Liver (tissue), 9 donors: Measurements from ENCODE around the gene SEC22C. TPM values are rescaled to one million over a fixed set of nuclear protein-coding genes. Genes with fewer than 3 reads are reported as not detected.

Experiments used
- DNase-seq: peaks from one replicate; pipeline ENCODE4 v3.0.0-alpha.2; 2017; ENCODE audit warnings: low spot score
- H3K27ac ChIP-seq, 2 donors: one replicate each; pipeline ENCODE4 v1.7.0; 2013; ENCODE audit warnings: inconsistent platforms in 2 of 2, low read length in 2 of 2, control low read depth in 1 of 2, low read depth in 1 of 2, mild to moderate bottlenecking in 1 of 2
- H3K27me3 ChIP-seq, 4 donors: one replicate each; pipeline versions ENCODE4 v1.6.1 to v1.7.0; 2013; ENCODE audit warnings: low read length in 3 of 4, inconsistent platforms in 1 of 4, mild to moderate bottlenecking in 1 of 4, moderate library complexity in 1 of 4; ENCODE audit not compliant: control insufficient read depth in 4 of 4, insufficient read depth in 4 of 4
- H3K36me3 ChIP-seq, 4 donors: one replicate each; pipeline versions ENCODE4 v1.6.1 to v1.7.0; 2013; ENCODE audit warnings: low read length in 3 of 4, mild to moderate bottlenecking in 3 of 4, low read depth in 1 of 4, moderate library complexity in 1 of 4; ENCODE audit not compliant: control insufficient read depth in 4 of 4, insufficient read depth in 3 of 4
- H3K4me1 ChIP-seq, 4 donors: one replicate each; pipeline versions ENCODE4 v1.6.1 to v1.7.0; 2013; ENCODE audit warnings: low read length in 3 of 4, mild to moderate bottlenecking in 3 of 4, moderate library complexity in 1 of 4; ENCODE audit not compliant: control insufficient read depth in 4 of 4, insufficient read depth in 4 of 4
- H3K4me3 ChIP-seq, 3 donors: one replicate each; pipeline versions ENCODE4 v1.6.1 to v1.7.0; 2013; ENCODE audit warnings: low read length in 3 of 3, control low read depth in 1 of 3, low read depth in 1 of 3, mild to moderate bottlenecking in 1 of 3
- H3K9ac ChIP-seq, 2 donors: one replicate each; pipeline ENCODE4 v1.7.0; 2013; ENCODE audit warnings: low read length in 2 of 2, mild to moderate bottlenecking in 2 of 2, moderate library complexity in 2 of 2, control low read depth in 1 of 2, low read depth in 1 of 2
- H3K9me3 ChIP-seq, 4 donors: one replicate each; pipeline versions ENCODE4 v1.6.1 to v1.7.0; 2013; ENCODE audit warnings: low read length in 3 of 4; ENCODE audit not compliant: control insufficient read depth in 4 of 4
- EGR1 ChIP-seq, 2 donors: IDR thresholded peaks; 2 replicates each; pipeline ENCODE4 v1.6.1; 2016 to 2018; ENCODE audit warnings: antibody characterized with exemption in 2 of 2, low read depth in 2 of 2
- GABPA ChIP-seq, 2 donors: IDR thresholded peaks in 1 of 2; conservative IDR thresholded peaks in 1 of 2; 2 replicates each; pipeline ENCODE4 v1.6.1; 2016; ENCODE audit warnings: antibody characterized with exemption in 2 of 2, mild to moderate bottlenecking in 1 of 2, moderate library complexity in 1 of 2
- HNF4A ChIP-seq, 2 donors: conservative IDR thresholded peaks; 2 replicates each; pipeline ENCODE4 v1.6.1; 2016; ENCODE audit warnings: antibody characterized with exemption in 2 of 2, mild to moderate bottlenecking in 2 of 2
- HNF4G ChIP-seq: IDR thresholded peaks from 2 replicates; pipeline ENCODE4 v1.6.1; 2016; ENCODE audit warnings: antibody characterized with exemption
- JUND ChIP-seq, 2 donors: IDR thresholded peaks; 2 replicates each; pipeline ENCODE4 v1.6.1; 2016; ENCODE audit warnings: antibody characterized with exemption in 2 of 2
- NR2F2 ChIP-seq: IDR thresholded peaks from 2 replicates; pipeline ENCODE4 v1.6.1; 2016; ENCODE audit warnings: antibody characterized with exemption
- RAD21 ChIP-seq, 2 donors: IDR thresholded peaks; 2 replicates each; pipeline ENCODE4 v1.6.1; 2016; ENCODE audit warnings: antibody characterized with exemption in 2 of 2, mild to moderate bottlenecking in 2 of 2
- YY1 ChIP-seq: IDR thresholded peaks from 2 replicates; pipeline ENCODE4 v1.6.1; 2016; ENCODE audit warnings: antibody characterized with exemption, mild to moderate bottlenecking
- WGBS: extraction: QIAGEN DNeasy Blood & Tissue Kit; methylation state at CpG from one replicate; pipeline ENCODE4 v1.1.7; 2013; 5-methylcytosine and 5-hydroxymethylcytosine counted together
- polyA plus RNA-seq, 2 donors: library from polyadenylated mRNA; stranded (reverse) in 1 of 2; unstranded in 1 of 2; fragments of 200-250 nt in 1 of 2; fragments of >200 nt in 1 of 2; fragmentation: Nextera tagmentation in 1 of 2; extraction: Ambion mirVana in 1 of 2; gene quantifications; one replicate each; pipeline versions ENCODE4 v1.2.1 to v1.2.3, GENCODE V29; 2013 to 2015
- total RNA-seq, 2 donors: library from RNA; depleted of rRNA; stranded (reverse); fragments of >200 nt; gene quantifications; one replicate each; pipeline ENCODE4 v1.2.3, GENCODE V29; 2014
- TF ChIP-seq, protein P1 (sequence below): IDR thresholded peaks from 2 replicates; pipeline ENCODE4 v1.6.1; 2016; ENCODE audit warnings: antibody characterized with exemption
- TF ChIP-seq, protein P2 (sequence below): IDR thresholded peaks from 2 replicates; pipeline ENCODE4 v1.6.1; 2016; ENCODE audit warnings: antibody characterized with exemption, mild to moderate bottlenecking
- TF ChIP-seq, protein P3 (sequence below): IDR thresholded peaks from 2 replicates; pipeline ENCODE4 v1.6.1; 2016; ENCODE audit warnings: antibody characterized with exemption
- TF ChIP-seq, protein P4 (sequence below): fragments of 150-350 bp; IDR thresholded peaks from 2 replicates; pipeline ENCODE4 v1.5.1; 2017; ENCODE audit warnings: improper control_type of control experiment, low read depth, low read length; ENCODE audit not compliant: missing input control
- TF ChIP-seq, protein P5 (sequence below): IDR thresholded peaks from 2 replicates; pipeline ENCODE4 v1.6.1; 2016; ENCODE audit warnings: antibody characterized with exemption
- donor health status: healthy.
- donor health status: healthy.
- donor health status: healthy.
- donor health status: healthy.
- donor health status: healthy.

The SEC22C gene
- total and polyA plus RNA-seq, 4 donors, result 14.5 to 48.5 (median 17.8) TPM

DNA sequence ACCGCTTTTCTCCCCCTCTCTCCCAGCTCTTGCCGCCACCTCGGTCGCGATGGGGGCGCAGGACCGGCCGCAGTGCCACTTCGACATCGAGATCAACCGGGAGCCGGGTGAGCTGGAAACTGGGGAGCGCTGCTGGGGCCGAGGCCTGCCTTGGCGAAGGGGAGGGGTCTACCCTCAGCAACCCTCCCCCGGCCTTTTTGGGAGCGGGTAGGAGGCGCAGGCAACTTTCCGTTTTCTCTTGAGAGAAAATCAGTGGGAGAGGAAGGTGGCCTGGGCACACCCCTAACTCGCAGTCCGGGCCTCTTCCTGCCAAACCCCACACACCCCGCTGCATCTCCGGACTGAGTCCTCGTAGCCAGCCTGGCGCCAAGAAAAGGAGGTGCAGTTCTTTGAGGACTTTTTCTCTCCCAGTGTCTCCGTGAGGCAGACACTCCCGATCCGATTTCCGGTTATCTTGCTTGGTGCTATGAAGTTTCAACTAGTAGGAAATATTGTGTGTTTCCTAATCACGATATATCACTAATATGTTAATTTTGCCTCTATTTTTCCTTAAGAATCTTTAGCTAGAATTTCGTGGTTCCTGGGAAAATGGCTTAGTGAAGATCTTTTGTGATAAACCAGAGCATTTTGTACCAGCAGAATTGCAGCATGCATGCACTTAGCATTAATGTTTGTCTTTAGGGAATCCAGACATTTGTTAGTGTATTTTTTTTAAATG, 19.4 kb upstream of the SEC22C start:
- H3K27me3 ChIP-seq, result no peaks in the 10 kb centered on the region
- H3K4me1 ChIP-seq, result peaks cover 2 to 31% (median 22%) of the 10 kb centered on the region in 4 donors
- no peak for DNase-seq
- H3K36me3 ChIP-seq, result no peaks in the 10 kb centered on the region
- peak overlapping the region; percentile 91 to 99 for H3K27ac ChIP-seq
- H3K9me3 ChIP-seq, result no peaks in the 10 kb centered on the region
- under 1% methylated on average over 31 of the region's 31 CpGs for WGBS
- TF ChIP-seq, protein P1, sequence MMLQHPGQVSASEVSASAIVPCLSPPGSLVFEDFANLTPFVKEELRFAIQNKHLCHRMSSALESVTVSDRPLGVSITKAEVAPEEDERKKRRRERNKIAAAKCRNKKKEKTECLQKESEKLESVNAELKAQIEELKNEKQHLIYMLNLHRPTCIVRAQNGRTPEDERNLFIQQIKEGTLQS, result no peak
- TF ChIP-seq YY1 (no peak), RAD21 (IDR thresholded peaks at IDR 0.05) (no peak), EGR1 (IDR thresholded peaks at IDR 0.05; ENCODE audit: low read depth in 2 of 2) (no peak), HNF4A (conservative IDR thresholded peaks at IDR 0.05) (no peak), GABPA (IDR thresholded peaks at IDR 0.05 in 1 of 2, conservative IDR thresholded peaks at IDR 0.05 in 1 of 2) (no peak), HNF4G (no peak), JUND (IDR thresholded peaks at IDR 0.05) (no peak), NR2F2 (no peak)
- TF ChIP-seq, protein P2, sequence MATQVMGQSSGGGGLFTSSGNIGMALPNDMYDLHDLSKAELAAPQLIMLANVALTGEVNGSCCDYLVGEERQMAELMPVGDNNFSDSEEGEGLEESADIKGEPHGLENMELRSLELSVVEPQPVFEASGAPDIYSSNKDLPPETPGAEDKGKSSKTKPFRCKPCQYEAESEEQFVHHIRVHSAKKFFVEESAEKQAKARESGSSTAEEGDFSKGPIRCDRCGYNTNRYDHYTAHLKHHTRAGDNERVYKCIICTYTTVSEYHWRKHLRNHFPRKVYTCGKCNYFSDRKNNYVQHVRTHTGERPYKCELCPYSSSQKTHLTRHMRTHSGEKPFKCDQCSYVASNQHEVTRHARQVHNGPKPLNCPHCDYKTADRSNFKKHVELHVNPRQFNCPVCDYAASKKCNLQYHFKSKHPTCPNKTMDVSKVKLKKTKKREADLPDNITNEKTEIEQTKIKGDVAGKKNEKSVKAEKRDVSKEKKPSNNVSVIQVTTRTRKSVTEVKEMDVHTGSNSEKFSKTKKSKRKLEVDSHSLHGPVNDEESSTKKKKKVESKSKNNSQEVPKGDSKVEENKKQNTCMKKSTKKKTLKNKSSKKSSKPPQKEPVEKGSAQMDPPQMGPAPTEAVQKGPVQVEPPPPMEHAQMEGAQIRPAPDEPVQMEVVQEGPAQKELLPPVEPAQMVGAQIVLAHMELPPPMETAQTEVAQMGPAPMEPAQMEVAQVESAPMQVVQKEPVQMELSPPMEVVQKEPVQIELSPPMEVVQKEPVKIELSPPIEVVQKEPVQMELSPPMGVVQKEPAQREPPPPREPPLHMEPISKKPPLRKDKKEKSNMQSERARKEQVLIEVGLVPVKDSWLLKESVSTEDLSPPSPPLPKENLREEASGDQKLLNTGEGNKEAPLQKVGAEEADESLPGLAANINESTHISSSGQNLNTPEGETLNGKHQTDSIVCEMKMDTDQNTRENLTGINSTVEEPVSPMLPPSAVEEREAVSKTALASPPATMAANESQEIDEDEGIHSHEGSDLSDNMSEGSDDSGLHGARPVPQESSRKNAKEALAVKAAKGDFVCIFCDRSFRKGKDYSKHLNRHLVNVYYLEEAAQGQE, result no peak
- TF ChIP-seq, protein P3, sequence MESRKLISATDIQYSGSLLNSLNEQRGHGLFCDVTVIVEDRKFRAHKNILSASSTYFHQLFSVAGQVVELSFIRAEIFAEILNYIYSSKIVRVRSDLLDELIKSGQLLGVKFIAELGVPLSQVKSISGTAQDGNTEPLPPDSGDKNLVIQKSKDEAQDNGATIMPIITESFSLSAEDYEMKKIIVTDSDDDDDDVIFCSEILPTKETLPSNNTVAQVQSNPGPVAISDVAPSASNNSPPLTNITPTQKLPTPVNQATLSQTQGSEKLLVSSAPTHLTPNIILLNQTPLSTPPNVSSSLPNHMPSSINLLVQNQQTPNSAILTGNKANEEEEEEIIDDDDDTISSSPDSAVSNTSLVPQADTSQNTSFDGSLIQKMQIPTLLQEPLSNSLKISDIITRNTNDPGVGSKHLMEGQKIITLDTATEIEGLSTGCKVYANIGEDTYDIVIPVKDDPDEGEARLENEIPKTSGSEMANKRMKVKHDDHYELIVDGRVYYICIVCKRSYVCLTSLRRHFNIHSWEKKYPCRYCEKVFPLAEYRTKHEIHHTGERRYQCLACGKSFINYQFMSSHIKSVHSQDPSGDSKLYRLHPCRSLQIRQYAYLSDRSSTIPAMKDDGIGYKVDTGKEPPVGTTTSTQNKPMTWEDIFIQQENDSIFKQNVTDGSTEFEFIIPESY, result no peak
- TF ChIP-seq, protein P4, sequence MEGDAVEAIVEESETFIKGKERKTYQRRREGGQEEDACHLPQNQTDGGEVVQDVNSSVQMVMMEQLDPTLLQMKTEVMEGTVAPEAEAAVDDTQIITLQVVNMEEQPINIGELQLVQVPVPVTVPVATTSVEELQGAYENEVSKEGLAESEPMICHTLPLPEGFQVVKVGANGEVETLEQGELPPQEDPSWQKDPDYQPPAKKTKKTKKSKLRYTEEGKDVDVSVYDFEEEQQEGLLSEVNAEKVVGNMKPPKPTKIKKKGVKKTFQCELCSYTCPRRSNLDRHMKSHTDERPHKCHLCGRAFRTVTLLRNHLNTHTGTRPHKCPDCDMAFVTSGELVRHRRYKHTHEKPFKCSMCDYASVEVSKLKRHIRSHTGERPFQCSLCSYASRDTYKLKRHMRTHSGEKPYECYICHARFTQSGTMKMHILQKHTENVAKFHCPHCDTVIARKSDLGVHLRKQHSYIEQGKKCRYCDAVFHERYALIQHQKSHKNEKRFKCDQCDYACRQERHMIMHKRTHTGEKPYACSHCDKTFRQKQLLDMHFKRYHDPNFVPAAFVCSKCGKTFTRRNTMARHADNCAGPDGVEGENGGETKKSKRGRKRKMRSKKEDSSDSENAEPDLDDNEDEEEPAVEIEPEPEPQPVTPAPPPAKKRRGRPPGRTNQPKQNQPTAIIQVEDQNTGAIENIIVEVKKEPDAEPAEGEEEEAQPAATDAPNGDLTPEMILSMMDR, result no peak
- TF ChIP-seq, protein P5, sequence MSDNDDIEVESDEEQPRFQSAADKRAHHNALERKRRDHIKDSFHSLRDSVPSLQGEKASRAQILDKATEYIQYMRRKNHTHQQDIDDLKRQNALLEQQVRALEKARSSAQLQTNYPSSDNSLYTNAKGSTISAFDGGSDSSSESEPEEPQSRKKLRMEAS, result no peak
- H3K9ac ChIP-seq, result peak overlapping the region; percentile 83 to 92
- H3K4me3 ChIP-seq, result peak overlapping the region; percentile 70 to 99 (median 97)
